ENCODE results near the gene PTPN9. TPM values are rescaled to one million over a fixed set of nuclear protein-coding genes. Genes with fewer than 3 reads are reported as not detected.
A peak's percentile ranks its signal among the peaks of the same experiment; 100 is the strongest.

Gene PTPN9
- total and polyA plus RNA-seq, 8 donors: 7.7 to 22.9 (median 14.5) TPM

DNA sequence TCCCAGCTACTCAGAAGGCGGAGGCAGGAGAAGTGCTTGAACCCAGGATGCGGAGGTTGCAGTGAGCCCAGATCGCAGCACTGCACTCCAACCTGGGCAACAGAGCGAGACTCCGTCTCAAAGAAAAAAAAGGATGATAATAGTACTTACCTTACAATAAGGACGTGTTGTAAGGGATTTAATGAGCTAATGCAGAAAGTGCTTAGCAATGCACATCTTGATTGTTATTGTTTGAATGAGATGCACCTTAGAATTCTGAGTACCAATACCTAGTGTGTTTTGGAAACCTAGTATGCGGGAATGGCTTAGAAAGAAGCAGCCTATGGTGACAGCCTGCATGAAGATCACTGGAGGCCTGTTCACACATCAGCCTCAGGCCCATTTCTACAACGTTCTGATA lies 26.9 kb upstream of the PTPN9 start:
- Histone ChIP-seq H3K4me3 (no peak overlapping the region), H3K27me3 (no peaks in the 10 kb centered on the region), H3K36me3 (peaks cover 58 to 99% (median 97%) of the 10 kb centered on the region in 4 donors), H3K4me1 (peaks cover 0 to 5% (median 0%) of the 10 kb centered on the region in 4 donors), H3K9me3 (no peaks in the 10 kb centered on the region), H3K27ac (peak overlapping the region in 1 of 5 donors; percentile 41)
- WGBS, 5 donors: 88 to 95% (median 93%) methylated on average over 8 of the region's 8 CpGs
- intact Hi-C loops (cut with DNase I; ENCODE audit: low total_unique reads): no loop called here
- TF ChIP-seq POLR2AphosphoS5 (IDR thresholded peaks at IDR 0.05) (no peak), POLR2A (IDR thresholded peaks at IDR 0.05) (no peak), EP300 (IDR thresholded peaks at IDR 0.05) (no peak)
- TF ChIP-seq, protein P1, sequence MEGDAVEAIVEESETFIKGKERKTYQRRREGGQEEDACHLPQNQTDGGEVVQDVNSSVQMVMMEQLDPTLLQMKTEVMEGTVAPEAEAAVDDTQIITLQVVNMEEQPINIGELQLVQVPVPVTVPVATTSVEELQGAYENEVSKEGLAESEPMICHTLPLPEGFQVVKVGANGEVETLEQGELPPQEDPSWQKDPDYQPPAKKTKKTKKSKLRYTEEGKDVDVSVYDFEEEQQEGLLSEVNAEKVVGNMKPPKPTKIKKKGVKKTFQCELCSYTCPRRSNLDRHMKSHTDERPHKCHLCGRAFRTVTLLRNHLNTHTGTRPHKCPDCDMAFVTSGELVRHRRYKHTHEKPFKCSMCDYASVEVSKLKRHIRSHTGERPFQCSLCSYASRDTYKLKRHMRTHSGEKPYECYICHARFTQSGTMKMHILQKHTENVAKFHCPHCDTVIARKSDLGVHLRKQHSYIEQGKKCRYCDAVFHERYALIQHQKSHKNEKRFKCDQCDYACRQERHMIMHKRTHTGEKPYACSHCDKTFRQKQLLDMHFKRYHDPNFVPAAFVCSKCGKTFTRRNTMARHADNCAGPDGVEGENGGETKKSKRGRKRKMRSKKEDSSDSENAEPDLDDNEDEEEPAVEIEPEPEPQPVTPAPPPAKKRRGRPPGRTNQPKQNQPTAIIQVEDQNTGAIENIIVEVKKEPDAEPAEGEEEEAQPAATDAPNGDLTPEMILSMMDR (IDR thresholded peaks at IDR 0.05): no peak
- DNase-seq: no peak

- no peak for DNase-seq
- no peaks in the 10 kb centered on the region for H3K9me3 ChIP-seq
- TF ChIP-seq POLR2A (IDR thresholded peaks at IDR 0.05) (no peak), POLR2AphosphoS5 (IDR thresholded peaks at IDR 0.05) (no peak), EP300 (IDR thresholded peaks at IDR 0.05) (no peak)
- TF ChIP-seq, protein P1 (IDR thresholded peaks at IDR 0.05): no peak
- H3K27me3 ChIP-seq: no peaks in the 10 kb centered on the region
- H3K4me3 ChIP-seq: no peak overlapping the region
- intact Hi-C loops (cut with DNase I; ENCODE audit: low total_unique reads): no loop called here
- WGBS, 5 donors: 54 to 68% (median 56%) methylated on average over 2 of the region's 2 CpGs
- H3K27ac ChIP-seq: peak overlapping the region; percentile 14 to 75 (median 45)
- peaks cover 24 to 45% (median 31%) of the 10 kb centered on the region in 4 donors for H3K4me1 ChIP-seq
- peaks cover 18 to 97% (median 79%) of the 10 kb centered on the region in 4 donors for H3K36me3 ChIP-seq
These were observed 20.3 kb upstream of the PTPN9 start for GRCh38 chr15:75599401-75599800.

GRCh38 chr15:75598361-75598760 lies 19.2 kb upstream of the PTPN9 start:
- Histone ChIP-seq H3K4me3 (no peak overlapping the region), H3K4me1 (peaks cover 24 to 45% (median 31%) of the 10 kb centered on the region in 4 donors), H3K27ac (peak overlapping the region; percentile 28 to 75 (median 48)), H3K9me3 (no peaks in the 10 kb centered on the region), H3K36me3 (peaks cover 11 to 97% (median 75%) of the 10 kb centered on the region in 4 donors), H3K27me3 (no peaks in the 10 kb centered on the region)
- 89 to 96% (median 93%) methylated on average over 3 to 4 of the region's 4 CpGs for WGBS, 5 donors
- no peak for DNase-seq
- intact Hi-C loops (cut with DNase I; ENCODE audit: low total_unique reads): no loop called here
- no peak for TF ChIP-seq POLR2AphosphoS5 (IDR thresholded peaks at IDR 0.05)
- TF ChIP-seq, protein P1 (IDR thresholded peaks at IDR 0.05): no peak

DNA sequence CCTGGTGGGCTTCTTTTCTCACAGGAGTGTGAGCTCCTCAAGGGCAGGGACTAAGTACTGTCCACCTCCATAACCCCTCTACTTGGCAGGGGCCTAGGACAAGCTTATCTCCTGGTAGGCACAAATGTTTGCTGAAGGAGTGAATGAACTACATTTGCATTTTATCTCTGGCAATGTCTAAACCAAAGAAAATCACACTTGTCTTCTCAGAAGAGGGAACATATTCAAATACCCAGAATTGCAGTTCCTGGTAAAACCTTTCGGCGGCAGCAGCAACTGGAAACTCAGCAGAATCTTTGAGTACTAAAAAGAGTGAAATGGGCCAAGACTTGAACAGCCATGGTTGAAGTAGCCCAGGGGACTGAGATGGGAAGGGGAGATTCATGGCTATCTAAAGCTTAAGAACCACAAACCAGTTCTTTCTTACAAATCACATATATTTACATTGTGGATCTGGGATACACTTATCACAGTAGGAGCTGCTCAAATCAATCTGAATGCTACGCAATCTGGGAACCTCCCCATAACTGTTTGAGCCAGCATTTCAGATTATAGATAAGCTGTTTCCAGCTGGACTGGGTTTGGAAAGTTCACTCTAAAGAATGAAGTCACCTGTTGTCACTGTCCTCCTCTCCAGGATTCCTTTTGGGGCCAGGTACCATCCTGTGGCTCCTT lies 18.7 kb upstream of the PTPN9 start:
- no peak overlapping the region for H3K4me3 ChIP-seq
- H3K9me3 ChIP-seq: no peaks in the 10 kb centered on the region
- WGBS, 5 donors: 26 to 56% (median 44%) methylated on average over 3 of the region's 3 CpGs
- TF ChIP-seq, protein P1 (IDR thresholded peaks at IDR 0.05): peak in 2 of 7 experiments; percentile 31 to 40
- TF ChIP-seq POLR2AphosphoS5 (IDR thresholded peaks at IDR 0.05): no peak
- no peak for TF ChIP-seq POLR2A (IDR thresholded peaks at IDR 0.05)
- no peak for TF ChIP-seq EP300 (IDR thresholded peaks at IDR 0.05)
- H3K36me3 ChIP-seq: peaks cover 11 to 92% (median 71%) of the 10 kb centered on the region in 4 donors
- intact Hi-C loops (cut with DNase I; ENCODE audit: low total_unique reads): no loop called here
- peaks cover 24 to 45% (median 31%) of the 10 kb centered on the region in 4 donors for H3K4me1 ChIP-seq
- H3K27me3 ChIP-seq: no peaks in the 10 kb centered on the region
- DNase-seq: peak; percentile 37 to 47
- H3K27ac ChIP-seq: peak overlapping the region; percentile 45 to 75 (median 69)
